ENCODE results near the gene MAD2L2. TPM values are rescaled to one million over a fixed set of nuclear protein-coding genes. Genes with fewer than 3 reads are reported as not detected.

MAD2L2 gene
- total RNA-seq, 1 experiment from 2014 or later: 84.8 TPM

GRCh38 chr1:11664336-11665065 lies 16.4 kb downstream of the MAD2L2 start:
- ChIA-PET POLR2A (interaction anchor here (0.6 to 0.7 kb wide), 3 partner anchors 54 to 245 kb away, joined by 3 to 9 read pairs (median 6); no protein-coding TSS in a partner anchor), CTCF (interaction anchor here (0.5 to 2.2 kb wide), 13 partner anchors 8 to 627 kb away, joined by 3 to 10 read pairs (median 4); no protein-coding TSS in a partner anchor)
- Histone ChIP-seq H3K4me3 (ENCODE audit: low read depth in 2 of 2, low read length in 2 of 2) (peak overlapping the region; percentile 60 to 63), H3K36me3 (ENCODE audit: control insufficient read depth, insufficient read depth, low read length) (no peaks in the 10 kb centered on the region), H3K27ac (ENCODE audit: low read length) (peak overlapping the region; percentile 79), H3K27me3 (ENCODE audit: control insufficient read depth, insufficient read depth, low read length) (no peaks in the 10 kb centered on the region), H3K9me3 (ENCODE audit: control insufficient read depth, insufficient read depth, low read depth, low read length) (no peaks in the 10 kb centered on the region), H3K4me1 (ENCODE audit: control insufficient read depth, insufficient read depth, low read length) (peaks cover 7% of the 10 kb centered on the region)
- intact Hi-C loops (cut with micrococcal nuclease; ENCODE audit: unreplicated experiment): no loop called here
- BruUV-seq (replicated peaks): no TSS peak
- DNase-seq (ENCODE audit: low read depth, low spot score): no peak
- TF ChIP-seq, protein P1, sequence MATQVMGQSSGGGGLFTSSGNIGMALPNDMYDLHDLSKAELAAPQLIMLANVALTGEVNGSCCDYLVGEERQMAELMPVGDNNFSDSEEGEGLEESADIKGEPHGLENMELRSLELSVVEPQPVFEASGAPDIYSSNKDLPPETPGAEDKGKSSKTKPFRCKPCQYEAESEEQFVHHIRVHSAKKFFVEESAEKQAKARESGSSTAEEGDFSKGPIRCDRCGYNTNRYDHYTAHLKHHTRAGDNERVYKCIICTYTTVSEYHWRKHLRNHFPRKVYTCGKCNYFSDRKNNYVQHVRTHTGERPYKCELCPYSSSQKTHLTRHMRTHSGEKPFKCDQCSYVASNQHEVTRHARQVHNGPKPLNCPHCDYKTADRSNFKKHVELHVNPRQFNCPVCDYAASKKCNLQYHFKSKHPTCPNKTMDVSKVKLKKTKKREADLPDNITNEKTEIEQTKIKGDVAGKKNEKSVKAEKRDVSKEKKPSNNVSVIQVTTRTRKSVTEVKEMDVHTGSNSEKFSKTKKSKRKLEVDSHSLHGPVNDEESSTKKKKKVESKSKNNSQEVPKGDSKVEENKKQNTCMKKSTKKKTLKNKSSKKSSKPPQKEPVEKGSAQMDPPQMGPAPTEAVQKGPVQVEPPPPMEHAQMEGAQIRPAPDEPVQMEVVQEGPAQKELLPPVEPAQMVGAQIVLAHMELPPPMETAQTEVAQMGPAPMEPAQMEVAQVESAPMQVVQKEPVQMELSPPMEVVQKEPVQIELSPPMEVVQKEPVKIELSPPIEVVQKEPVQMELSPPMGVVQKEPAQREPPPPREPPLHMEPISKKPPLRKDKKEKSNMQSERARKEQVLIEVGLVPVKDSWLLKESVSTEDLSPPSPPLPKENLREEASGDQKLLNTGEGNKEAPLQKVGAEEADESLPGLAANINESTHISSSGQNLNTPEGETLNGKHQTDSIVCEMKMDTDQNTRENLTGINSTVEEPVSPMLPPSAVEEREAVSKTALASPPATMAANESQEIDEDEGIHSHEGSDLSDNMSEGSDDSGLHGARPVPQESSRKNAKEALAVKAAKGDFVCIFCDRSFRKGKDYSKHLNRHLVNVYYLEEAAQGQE (IDR thresholded peaks at IDR 0.05; ENCODE audit: insufficient read depth in 1 of 2, low read depth in 2 of 2, low read length in 1 of 2): no peak
- TF ChIP-seq POLR2AphosphoS5 (IDR thresholded peaks at IDR 0.05; ENCODE audit: low read depth, low read length) (no peak; the same call in 1 of the 2 replicates), SIN3A (IDR thresholded peaks at IDR 0.05; ENCODE audit: borderline replicate concordance, insufficient read depth, low read depth, low read length) (0 out of 2 replicates have a peak, but pooled peaks have one; percentile 25), CTCF (IDR thresholded peaks at IDR 0.05) (no peak), TCF7L2 (IDR thresholded peaks at IDR 0.05; ENCODE audit: low read depth, low read length) (no peak)
- in situ Hi-C loops (cut with HindIII; ENCODE audit: low pct_unique_long_range_greater_than_20kb, low sequenced_read_pairs): no loop called here
- ATAC-seq: peak; percentile 78

GRCh38 chr1:11661103-11661502 lies 19.8 kb downstream of the MAD2L2 start:
- no peaks in the 10 kb centered on the region for H3K9me3 ChIP-seq (ENCODE audit: control insufficient read depth, insufficient read depth, low read depth, low read length)
- no TSS peak for BruUV-seq (replicated peaks)
- H3K27ac ChIP-seq (ENCODE audit: low read length): no peak overlapping the region
- DNase-seq (ENCODE audit: low read depth, low spot score) (no peak), ATAC-seq (no peak)
- H3K36me3 ChIP-seq (ENCODE audit: control insufficient read depth, insufficient read depth, low read length): no peaks in the 10 kb centered on the region; the same call in 1 of the 2 replicates
- H3K27me3 ChIP-seq (ENCODE audit: control insufficient read depth, insufficient read depth, low read length): no peaks in the 10 kb centered on the region
- intact Hi-C loops (cut with micrococcal nuclease; ENCODE audit: unreplicated experiment): no loop called here
- TF ChIP-seq SIN3A (IDR thresholded peaks at IDR 0.05; ENCODE audit: borderline replicate concordance, insufficient read depth, low read depth, low read length): no peak
- no peak for TF ChIP-seq POLR2AphosphoS5 (IDR thresholded peaks at IDR 0.05; ENCODE audit: low read depth, low read length)
- no peak for TF ChIP-seq TCF7L2 (IDR thresholded peaks at IDR 0.05; ENCODE audit: low read depth, low read length)
- TF ChIP-seq, protein P1 (IDR thresholded peaks at IDR 0.05; ENCODE audit: insufficient read depth in 1 of 2, low read depth in 2 of 2, low read length in 1 of 2): no peak
- TF ChIP-seq CTCF (IDR thresholded peaks at IDR 0.05): no peak
- in situ Hi-C loops (cut with HindIII; ENCODE audit: low pct_unique_long_range_greater_than_20kb, low sequenced_read_pairs): no loop called here
- H3K4me3 ChIP-seq (ENCODE audit: low read depth in 2 of 2, low read length in 2 of 2): no peak overlapping the region
- ChIA-PET POLR2A (no interaction called here), CTCF (no interaction called here)
- no peaks in the 10 kb centered on the region; the same call in 1 of the 2 replicates for H3K4me1 ChIP-seq (ENCODE audit: control insufficient read depth, insufficient read depth, low read length)

All from Panc1 (cell line).